HEK293 (cell line): ENCODE results near the gene HOXC11.

Experiments used
- CTCF ChIA-PET: fragments of 350-600 bp; formaldehyde crosslinking; extraction: SDS; loops from one replicate; lab custom pipeline; 2021; ENCODE audit warnings: antibody characterized with exemption; lab: Yijun Ruan, JAX
- POLR2A ChIA-PET: fragments of 300-600 bp; formaldehyde crosslinking; extraction: SDS; loops from one replicate; lab custom pipeline; 2020; ENCODE audit warnings: antibody characterized with exemption, inconsistent platforms; lab: Yijun Ruan, JAX
- H3K27ac ChIP-seq: fragments of 200-500 bp; sonication (Bioruptor generic); 2 replicates; pipeline ENCODE4 v1.5.1; 2014; ENCODE audit warnings: low read depth, low read length, control low read depth, inconsistent platforms; ENCODE audit errors: extremely low read depth
- H3K36me3 ChIP-seq, 2 experiments: fragments of 200-500 bp in 1 of 2; sonication (Bioruptor generic) in 1 of 2; 1 replicate in 1 of 2; 2 replicates in 1 of 2; pipeline ENCODE4 v1.5.1; 2014 to 2017; ENCODE audit warnings: inconsistent platforms in 2 of 2, low read length in 2 of 2; ENCODE audit not compliant: control insufficient read depth in 2 of 2, insufficient read depth in 1 of 2
- H3K4me1 ChIP-seq: fragments of 200-500 bp; sonication (Bioruptor generic); 2 replicates; pipeline ENCODE4 v1.5.1; 2014; ENCODE audit warnings: mild to moderate bottlenecking, low read length, inconsistent platforms; ENCODE audit not compliant: control insufficient read depth, insufficient read depth
- H3K4me3 ChIP-seq: 2 replicates; pipeline ENCODE4 v1.5.1; 2011; ENCODE audit warnings: low read depth, mild to moderate bottlenecking, control low read depth, low read length, moderate library complexity
- H3K9me3 ChIP-seq: fragments of 200-500 bp; sonication (Bioruptor generic); 2 replicates; pipeline ENCODE4 v1.5.1; 2014; ENCODE audit warnings: low read depth, low read length, inconsistent platforms; ENCODE audit not compliant: control insufficient read depth, insufficient read depth
- EGR2 ChIP-seq: fragments of 450-650 bp; formaldehyde crosslinking; IDR thresholded peaks from 2 replicates; pipeline ENCODE4 v1.5.1; 2016; ENCODE audit warnings: low read depth, missing biosample characterization, missing genetic modification characterization
- GLI4 ChIP-seq: fragments of 450-650 bp; formaldehyde crosslinking; IDR thresholded peaks from 2 replicates; pipeline ENCODE4 v1.5.1; 2016; ENCODE audit warnings: missing biosample characterization, missing genetic modification characterization
- ZBTB17 ChIP-seq: fragments of 450-650 bp; formaldehyde crosslinking; IDR thresholded peaks from 2 replicates; pipeline ENCODE4 v1.5.1; 2016; ENCODE audit warnings: missing biosample characterization, missing genetic modification characterization
- ZBTB48 ChIP-seq: fragments of 450-650 bp; formaldehyde crosslinking; IDR thresholded peaks from 2 replicates; pipeline ENCODE4 v1.5.1; 2016; ENCODE audit warnings: missing biosample characterization, missing genetic modification characterization
- ZEB2 ChIP-seq: fragments of 450-650 bp; formaldehyde crosslinking; IDR thresholded peaks from 2 replicates; pipeline ENCODE4 v1.5.1; 2016; ENCODE audit warnings: missing biosample characterization, missing genetic modification characterization
- ZFHX2 ChIP-seq: fragments of 450-650 bp; formaldehyde crosslinking; conservative IDR thresholded peaks from 2 replicates; pipeline ENCODE4 v1.5.1; 2016; ENCODE audit warnings: missing biosample characterization, missing genetic modification characterization
- ZNF146 ChIP-seq: fragments of 450-650 bp; formaldehyde crosslinking; IDR thresholded peaks from 2 replicates; pipeline ENCODE4 v1.5.1; 2016; ENCODE audit warnings: missing biosample characterization, missing genetic modification characterization
- ZNF157 ChIP-seq: fragments of 450-650 bp; formaldehyde crosslinking; IDR thresholded peaks from 2 replicates; pipeline ENCODE4 v1.5.1; 2016; ENCODE audit warnings: missing biosample characterization, missing genetic modification characterization
- ZNF211 ChIP-seq: fragments of 450-650 bp; formaldehyde crosslinking; IDR thresholded peaks from 2 replicates; pipeline ENCODE4 v1.5.1; 2016; ENCODE audit warnings: low read depth, missing biosample characterization, missing genetic modification characterization
- ZNF777 ChIP-seq: fragments of 450-650 bp; formaldehyde crosslinking; IDR thresholded peaks from 2 replicates; pipeline ENCODE4 v1.5.1; 2017; ENCODE audit warnings: missing biosample characterization, missing genetic modification characterization, borderline replicate concordance
- TF ChIP-seq, protein P1 (sequence below): fragments of 450-650 bp; formaldehyde crosslinking; IDR thresholded peaks from 2 replicates; pipeline ENCODE4 v1.5.1; 2016; ENCODE audit warnings: missing biosample characterization, missing genetic modification characterization
- TF ChIP-seq, protein P2 (sequence below): fragments of 450-650 bp; formaldehyde crosslinking; IDR thresholded peaks from 2 replicates; pipeline ENCODE4 v1.5.1; 2017; ENCODE audit warnings: missing biosample characterization, missing genetic modification characterization
- TF ChIP-seq, protein P3 (sequence below): fragments of 450-650 bp; IDR thresholded peaks from 2 replicates; pipeline ENCODE4 v1.5.1; 2018; ENCODE audit warnings: missing biosample characterization, mild to moderate bottlenecking, missing genetic modification characterization

Gene HOXC11

DNA sequence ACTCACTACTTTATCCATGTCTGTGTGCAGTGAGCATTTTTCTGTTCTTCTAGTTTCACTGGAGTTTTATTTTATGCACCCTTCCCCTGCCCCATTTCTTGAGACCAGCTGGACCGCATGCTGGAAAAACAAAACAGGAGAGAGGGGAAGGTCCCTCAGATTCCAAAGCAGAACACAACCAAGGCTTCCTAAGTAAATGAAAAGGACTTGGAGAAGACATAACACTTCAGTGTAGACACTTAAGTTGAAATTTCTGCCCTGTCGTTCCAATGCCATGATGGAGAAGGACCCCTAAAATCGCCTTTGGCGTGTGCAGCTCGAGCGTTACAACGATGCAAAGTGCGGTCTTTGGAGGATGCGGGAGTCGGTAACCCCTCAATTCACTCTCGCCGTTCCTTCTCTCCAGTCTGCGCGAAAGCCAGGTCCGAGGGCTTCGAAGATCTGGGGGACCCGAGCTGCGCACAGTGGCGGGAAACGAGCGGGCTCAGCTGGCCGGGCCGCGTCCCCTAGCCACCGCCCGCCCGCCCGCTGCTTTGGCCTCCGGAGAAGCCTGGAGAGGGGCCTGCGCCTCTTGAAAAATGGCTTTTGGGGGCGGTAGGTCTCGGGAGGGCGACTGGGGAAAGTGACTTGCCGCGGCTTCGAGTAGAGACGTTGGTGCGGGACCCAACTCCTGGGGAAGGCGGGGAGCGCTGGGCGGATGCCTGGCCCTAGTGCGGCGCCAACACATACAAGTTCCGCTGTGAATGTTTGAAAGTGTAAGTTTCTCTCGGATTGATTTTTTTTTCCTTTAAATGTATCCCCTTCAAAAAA lies 45.5 kb upstream of the HOXC11 start:
- Histone ChIP-seq H3K4me1 (no peaks in the 10 kb centered on the region), H3K9me3 (no peaks in the 10 kb centered on the region), H3K4me3 (no peak overlapping the region), H3K27ac (no peak overlapping the region), H3K36me3 (no peaks in the 10 kb centered on the region)
- ChIA-PET POLR2A (interaction anchor here (3.4 kb wide), 1 partner anchor 11 kb away, joined by 12 read pairs; the partner anchor contains the start of gene HOXC13), CTCF (interaction anchor here (0.6 to 1.3 kb wide), 4 partner anchors 11 to 380 kb away, joined by 3 to 5 read pairs (median 4); no protein-coding TSS in a partner anchor)
- TF ChIP-seq ZNF211, result no peak
- no peak for TF ChIP-seq ZNF157 (tag by site-specific recombination)
- TF ChIP-seq, protein P1, sequence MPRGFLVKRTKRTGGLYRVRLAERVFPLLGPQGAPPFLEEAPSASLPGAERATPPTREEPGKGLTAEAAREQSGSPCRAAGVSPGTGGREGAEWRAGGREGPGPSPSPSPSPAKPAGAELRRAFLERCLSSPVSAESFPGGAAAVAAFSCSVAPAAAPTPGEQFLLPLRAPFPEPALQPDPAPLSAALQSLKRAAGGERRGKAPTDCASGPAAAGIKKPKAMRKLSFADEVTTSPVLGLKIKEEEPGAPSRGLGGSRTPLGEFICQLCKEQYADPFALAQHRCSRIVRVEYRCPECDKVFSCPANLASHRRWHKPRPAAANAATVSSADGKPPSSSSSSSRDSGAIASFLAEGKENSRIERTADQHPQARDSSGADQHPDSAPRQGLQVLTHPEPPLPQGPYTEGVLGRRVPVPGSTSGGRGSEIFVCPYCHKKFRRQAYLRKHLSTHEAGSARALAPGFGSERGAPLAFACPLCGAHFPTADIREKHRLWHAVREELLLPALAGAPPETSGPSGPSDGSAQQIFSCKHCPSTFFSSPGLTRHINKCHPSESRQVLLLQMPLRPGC (tag by site-specific recombination), result no peak
- TF ChIP-seq GLI4 (tag by site-specific recombination), result no peak
- no peak for TF ChIP-seq ZNF777 (tag by site-specific recombination)
- no peak for TF ChIP-seq ZEB2 (tag by site-specific recombination)
- TF ChIP-seq, protein P2, sequence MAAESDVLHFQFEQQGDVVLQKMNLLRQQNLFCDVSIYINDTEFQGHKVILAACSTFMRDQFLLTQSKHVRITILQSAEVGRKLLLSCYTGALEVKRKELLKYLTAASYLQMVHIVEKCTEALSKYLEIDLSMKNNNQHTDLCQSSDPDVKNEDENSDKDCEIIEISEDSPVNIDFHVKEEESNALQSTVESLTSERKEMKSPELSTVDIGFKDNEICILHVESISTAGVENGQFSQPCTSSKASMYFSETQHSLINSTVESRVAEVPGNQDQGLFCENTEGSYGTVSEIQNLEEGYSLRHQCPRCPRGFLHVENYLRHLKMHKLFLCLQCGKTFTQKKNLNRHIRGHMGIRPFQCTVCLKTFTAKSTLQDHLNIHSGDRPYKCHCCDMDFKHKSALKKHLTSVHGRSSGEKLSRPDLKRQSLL (tag by site-specific recombination), result no peak
- TF ChIP-seq, protein P3, sequence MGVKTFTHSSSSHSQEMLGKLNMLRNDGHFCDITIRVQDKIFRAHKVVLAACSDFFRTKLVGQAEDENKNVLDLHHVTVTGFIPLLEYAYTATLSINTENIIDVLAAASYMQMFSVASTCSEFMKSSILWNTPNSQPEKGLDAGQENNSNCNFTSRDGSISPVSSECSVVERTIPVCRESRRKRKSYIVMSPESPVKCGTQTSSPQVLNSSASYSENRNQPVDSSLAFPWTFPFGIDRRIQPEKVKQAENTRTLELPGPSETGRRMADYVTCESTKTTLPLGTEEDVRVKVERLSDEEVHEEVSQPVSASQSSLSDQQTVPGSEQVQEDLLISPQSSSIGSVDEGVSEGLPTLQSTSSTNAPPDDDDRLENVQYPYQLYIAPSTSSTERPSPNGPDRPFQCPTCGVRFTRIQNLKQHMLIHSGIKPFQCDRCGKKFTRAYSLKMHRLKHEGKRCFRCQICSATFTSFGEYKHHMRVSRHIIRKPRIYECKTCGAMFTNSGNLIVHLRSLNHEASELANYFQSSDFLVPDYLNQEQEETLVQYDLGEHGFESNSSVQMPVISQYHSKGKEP (tag by site-specific recombination), result no peak

DNA sequence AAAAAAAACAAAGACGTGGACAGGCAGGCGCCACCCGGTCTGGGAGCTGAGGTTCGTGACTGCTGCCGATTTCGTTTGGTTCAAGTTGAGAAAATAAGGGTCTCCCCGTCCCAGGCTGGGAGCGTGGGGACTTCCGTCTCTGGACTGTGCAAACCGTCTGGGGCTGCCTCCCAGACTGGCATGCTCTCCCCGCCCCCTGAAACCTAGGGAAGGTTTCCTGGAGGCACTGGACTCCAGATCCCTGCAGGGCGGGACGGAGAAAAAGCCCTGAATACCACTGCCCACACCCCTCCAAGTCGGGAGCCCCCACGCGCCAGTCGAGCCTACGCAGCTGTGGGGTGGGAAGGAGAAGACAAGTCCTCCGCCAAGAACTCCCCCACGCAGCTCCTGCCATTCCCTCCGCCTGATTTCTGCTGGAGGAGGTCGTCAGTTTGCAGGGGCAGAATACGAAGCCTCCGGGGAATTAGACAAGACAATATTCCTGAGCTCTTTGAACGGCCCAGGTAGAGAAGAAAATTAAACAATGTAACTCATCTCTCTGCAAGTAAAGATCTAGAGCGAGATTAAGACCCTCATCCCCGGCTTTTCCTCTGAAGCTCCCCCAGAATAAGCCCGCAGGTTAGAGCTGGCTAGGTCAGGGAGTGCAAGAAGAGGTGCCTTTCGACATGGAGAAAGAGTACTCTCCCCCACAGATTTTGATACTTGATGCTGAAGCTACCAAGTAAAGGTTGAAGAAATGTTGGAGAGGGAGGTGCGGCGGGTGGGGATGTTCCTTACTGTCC lies 44.7 kb upstream of the HOXC11 start:
- Histone ChIP-seq H3K4me1 (no peaks in the 10 kb centered on the region), H3K27ac (no peak overlapping the region), H3K4me3 (peak overlapping the region; percentile 23), H3K9me3 (no peaks in the 10 kb centered on the region), H3K36me3 (no peaks in the 10 kb centered on the region)
- TF ChIP-seq EGR2 (tag by site-specific recombination) (peak; percentile 85), ZFHX2 (tag by site-specific recombination) (peak; percentile 55), ZNF146 (tag by site-specific recombination) (no peak)
- ChIA-PET POLR2A (interaction anchor here (3.4 kb wide), 1 partner anchor 10 kb away, joined by 12 read pairs; the partner anchor contains the start of gene HOXC13), CTCF (interaction anchor here (0.6 to 1.5 kb wide), 5 partner anchors 13 to 379 kb away, joined by 3 to 5 read pairs (median 3); no protein-coding TSS in a partner anchor)

DNA sequence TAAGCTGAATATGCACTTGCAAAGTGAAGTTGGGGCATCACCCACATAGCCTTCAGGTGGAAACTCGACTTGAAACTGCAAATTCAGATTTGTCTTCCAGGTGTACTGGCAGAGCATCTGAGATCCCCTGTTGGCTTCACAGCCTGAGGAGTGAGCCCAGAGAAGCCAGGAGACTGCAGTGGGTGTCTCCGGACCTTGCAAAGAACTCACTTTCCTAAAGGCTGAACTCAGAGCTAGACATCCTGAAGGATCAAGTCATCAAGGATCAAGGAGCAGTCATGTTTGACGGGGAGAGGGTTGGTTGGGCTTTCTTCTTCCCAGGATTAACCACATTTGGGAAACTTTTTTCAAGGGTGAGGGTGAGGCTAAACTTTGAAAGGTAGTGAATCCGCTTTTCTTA lies 43.4 kb upstream of the HOXC11 start:
- POLR2A ChIA-PET, result interaction anchor here (3.4 kb wide), 1 partner anchor 9 kb away, joined by 12 read pairs; the partner anchor contains the start of gene HOXC13
- CTCF ChIA-PET, result interaction anchor here (0.6 to 1.5 kb wide), 5 partner anchors 14 to 138 kb away, joined by 3 read pairs; partner anchors contain the start of gene HOXC10

More for the DNA sequence above, 43.4 kb upstream of the HOXC11 start:
- Histone ChIP-seq H3K4me1 (no peaks in the 10 kb centered on the region), H3K4me3 (no peak overlapping the region), H3K36me3 (no peaks in the 10 kb centered on the region), H3K9me3 (no peaks in the 10 kb centered on the region), H3K27ac (no peak overlapping the region)
- peak; percentile 61 for TF ChIP-seq ZBTB17
- no peak for TF ChIP-seq ZBTB48 (tag by site-specific recombination)
